Hepatocyte (in vitro differentiated cells): ENCODE data around the gene PKP4. TPM values are rescaled to one million over a fixed set of nuclear protein-coding genes. Genes with fewer than 3 reads are reported as not detected.

Experiments
- DNase-seq: peaks from one replicate; pipeline ENCODE4 v3.0.0-alpha.2; 2016; ENCODE audit warnings: low spot score
- H2AFZ ChIP-seq: fragments of 200-600 bp; sonication (generic); 2 replicates; pipeline ENCODE4 v1.6.0; 2016; ENCODE audit warnings: antibody characterized with exemption, mild to moderate bottlenecking
- H3K27ac ChIP-seq: fragments of 200-600 bp; sonication (generic); 2 replicates; pipeline ENCODE4 v1.5.1; 2016; ENCODE audit warnings: mild to moderate bottlenecking
- H3K27me3 ChIP-seq: fragments of 200-600 bp; sonication (generic); 2 replicates; pipeline ENCODE4 v1.6.1; 2016
- H3K36me3 ChIP-seq: fragments of 200-600 bp; sonication (generic); replicated peaks from 2 replicates; pipeline ENCODE4 v1.5.1; 2016; ENCODE audit warnings: low read depth; ENCODE audit not compliant: insufficient read depth
- H3K4me1 ChIP-seq: fragments of 200-600 bp; sonication (generic); 2 replicates; pipeline ENCODE4 v1.5.1; 2016; ENCODE audit warnings: mild to moderate bottlenecking, moderate library complexity; ENCODE audit not compliant: insufficient read depth
- H3K4me2 ChIP-seq: fragments of 200-600 bp; sonication (generic); 2 replicates; pipeline ENCODE4 v1.6.0; 2016
- H3K4me3 ChIP-seq: fragments of 200-600 bp; sonication (generic); 2 replicates; pipeline ENCODE4 v1.5.1; 2016; ENCODE audit warnings: mild to moderate bottlenecking
- H3K79me2 ChIP-seq: fragments of 200-600 bp; sonication (generic); 2 replicates; pipeline ENCODE4 v1.6.0; 2017; ENCODE audit warnings: mild to moderate bottlenecking
- H3K9me2 ChIP-seq: fragments of 200-600 bp; sonication (generic); replicated peaks from 2 replicates; pipeline ENCODE4 v1.6.0; 2017; ENCODE audit warnings: mild to moderate bottlenecking; ENCODE audit not compliant: insufficient read depth
- H3K9me3 ChIP-seq: fragments of 200-600 bp; sonication (generic); 2 replicates; pipeline ENCODE4 v1.5.1; 2016; ENCODE audit warnings: low read depth, mild to moderate bottlenecking
- H4K20me1 ChIP-seq: fragments of 200-600 bp; sonication (generic); 2 replicates; pipeline ENCODE4 v1.6.0; 2016; ENCODE audit warnings: mild to moderate bottlenecking; ENCODE audit not compliant: insufficient read depth, poor library complexity, severe bottlenecking
- EZH2 ChIP-seq: fragments of 200-600 bp; sonication (generic); IDR thresholded peaks from 2 replicates; pipeline ENCODE4 v1.6.1; 2016; ENCODE audit warnings: antibody characterized with exemption, mild to moderate bottlenecking, borderline replicate concordance
- EZH2phosphoT487 ChIP-seq: fragments of 200-600 bp; sonication (generic); IDR thresholded peaks from one replicate; pipeline ENCODE4 v1.6.1; 2018; ENCODE audit warnings: antibody characterized with exemption, mild to moderate bottlenecking, low read depth, moderate library complexity; ENCODE audit not compliant: unreplicated experiment, severe bottlenecking
- WGBS: methylation state at CpG from one replicate; pipeline ENCODE4 v1.1.6; 2016; ENCODE audit warnings: low lambda C conversion rate; ENCODE audit errors: missing lambda C conversion rate; 5-methylcytosine and 5-hydroxymethylcytosine counted together
- polyA plus RNA-seq: library from polyadenylated mRNA; unstranded; fragments of >200 nt; fragmentation: Nextera tagmentation; extraction: Ambion mirVana; gene quantifications from 2 replicates; pipeline ENCODE4 v1.2.1, GENCODE V29; 2016
- total RNA-seq: library from RNA; depleted of rRNA; stranded (reverse); fragments of >200 nt; gene quantifications from 2 replicates; pipeline ENCODE4 v1.2.3, GENCODE V29; 2014
- TF ChIP-seq, protein P1 (sequence below): fragments of 200-600 bp; sonication (generic); IDR thresholded peaks from 2 replicates; pipeline ENCODE4 v1.5.1; 2016; ENCODE audit warnings: antibody characterized with exemption, mild to moderate bottlenecking; ENCODE audit not compliant: poor library complexity

Gene PKP4
- total and polyA plus RNA-seq, 2 experiments from 2014 or later = 10.6 to 32.2 TPM

DNA sequence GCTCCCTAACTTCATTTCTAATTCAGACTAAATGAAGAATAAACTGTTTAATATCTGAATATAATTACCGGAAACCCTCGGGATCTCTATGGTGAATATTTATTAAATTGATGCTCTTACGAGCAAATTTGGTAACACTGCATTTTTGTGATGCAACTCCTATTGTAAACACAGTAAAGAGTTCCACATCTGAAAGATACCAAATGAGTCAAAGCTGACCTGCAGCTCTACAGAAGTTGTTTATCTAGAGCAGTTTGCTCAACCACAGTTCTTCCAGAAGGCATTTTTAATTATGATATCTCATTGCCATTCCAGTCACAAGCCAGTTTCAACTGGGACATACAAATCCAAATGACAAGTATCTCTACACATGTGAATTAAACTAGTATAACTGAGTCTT is 129.7 kb downstream of the PKP4 start:
- Histone ChIP-seq H4K20me1 (no peaks in the 10 kb centered on the region), H3K9me2 (no peaks in the 10 kb centered on the region), H3K4me3 (no peak overlapping the region), H3K9me3 (no peaks in the 10 kb centered on the region), H2AFZ (no peak overlapping the region), H3K27ac (no peak overlapping the region), H3K4me2 (no peak overlapping the region), H3K36me3 (no peaks in the 10 kb centered on the region), H3K4me1 (no peaks in the 10 kb centered on the region), H3K27me3 (no peaks in the 10 kb centered on the region), H3K79me2 (no peaks in the 10 kb centered on the region)
- no peak for TF ChIP-seq EZH2phosphoT487
- TF ChIP-seq, protein P1, sequence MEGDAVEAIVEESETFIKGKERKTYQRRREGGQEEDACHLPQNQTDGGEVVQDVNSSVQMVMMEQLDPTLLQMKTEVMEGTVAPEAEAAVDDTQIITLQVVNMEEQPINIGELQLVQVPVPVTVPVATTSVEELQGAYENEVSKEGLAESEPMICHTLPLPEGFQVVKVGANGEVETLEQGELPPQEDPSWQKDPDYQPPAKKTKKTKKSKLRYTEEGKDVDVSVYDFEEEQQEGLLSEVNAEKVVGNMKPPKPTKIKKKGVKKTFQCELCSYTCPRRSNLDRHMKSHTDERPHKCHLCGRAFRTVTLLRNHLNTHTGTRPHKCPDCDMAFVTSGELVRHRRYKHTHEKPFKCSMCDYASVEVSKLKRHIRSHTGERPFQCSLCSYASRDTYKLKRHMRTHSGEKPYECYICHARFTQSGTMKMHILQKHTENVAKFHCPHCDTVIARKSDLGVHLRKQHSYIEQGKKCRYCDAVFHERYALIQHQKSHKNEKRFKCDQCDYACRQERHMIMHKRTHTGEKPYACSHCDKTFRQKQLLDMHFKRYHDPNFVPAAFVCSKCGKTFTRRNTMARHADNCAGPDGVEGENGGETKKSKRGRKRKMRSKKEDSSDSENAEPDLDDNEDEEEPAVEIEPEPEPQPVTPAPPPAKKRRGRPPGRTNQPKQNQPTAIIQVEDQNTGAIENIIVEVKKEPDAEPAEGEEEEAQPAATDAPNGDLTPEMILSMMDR = no peak
- TF ChIP-seq EZH2 = no peak
- 66% methylated on average over 3 of the region's 3 CpGs for WGBS
- DNase-seq = peak; percentile 11

DNA sequence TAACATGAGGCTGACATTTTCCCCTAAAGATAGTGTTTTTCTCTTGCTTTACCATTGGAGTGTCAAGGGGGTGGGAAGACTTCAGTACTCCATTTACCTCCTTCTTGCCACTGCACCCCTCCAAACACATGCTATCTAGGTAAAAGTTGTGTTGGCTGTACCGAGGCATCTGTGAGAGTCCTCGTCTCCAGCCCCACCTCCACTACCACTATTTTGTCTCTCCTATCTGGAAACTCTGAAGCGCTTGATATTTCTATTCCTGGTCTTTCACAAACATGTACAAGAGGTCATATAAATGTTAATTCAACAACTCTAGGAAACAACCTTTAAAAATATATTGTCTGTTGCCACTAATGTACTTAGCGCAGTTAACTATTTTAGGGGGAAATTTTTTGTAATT is 132.6 kb downstream of the PKP4 start:
- Histone ChIP-seq H4K20me1 (no peaks in the 10 kb centered on the region), H3K36me3 (no peaks in the 10 kb centered on the region), H3K4me3 (no peak overlapping the region), H3K27ac (no peak overlapping the region), H3K9me3 (no peaks in the 10 kb centered on the region), H3K9me2 (no peaks in the 10 kb centered on the region), H3K4me2 (no peak overlapping the region), H3K79me2 (no peaks in the 10 kb centered on the region), H2AFZ (no peak overlapping the region), H3K27me3 (no peaks in the 10 kb centered on the region), H3K4me1 (no peaks in the 10 kb centered on the region)
- WGBS = 92% methylated on average over 4 of the region's 4 CpGs
- DNase-seq = no peak
- TF ChIP-seq EZH2phosphoT487 (no peak), EZH2 (no peak)
- TF ChIP-seq, protein P1 = no peak

DNA sequence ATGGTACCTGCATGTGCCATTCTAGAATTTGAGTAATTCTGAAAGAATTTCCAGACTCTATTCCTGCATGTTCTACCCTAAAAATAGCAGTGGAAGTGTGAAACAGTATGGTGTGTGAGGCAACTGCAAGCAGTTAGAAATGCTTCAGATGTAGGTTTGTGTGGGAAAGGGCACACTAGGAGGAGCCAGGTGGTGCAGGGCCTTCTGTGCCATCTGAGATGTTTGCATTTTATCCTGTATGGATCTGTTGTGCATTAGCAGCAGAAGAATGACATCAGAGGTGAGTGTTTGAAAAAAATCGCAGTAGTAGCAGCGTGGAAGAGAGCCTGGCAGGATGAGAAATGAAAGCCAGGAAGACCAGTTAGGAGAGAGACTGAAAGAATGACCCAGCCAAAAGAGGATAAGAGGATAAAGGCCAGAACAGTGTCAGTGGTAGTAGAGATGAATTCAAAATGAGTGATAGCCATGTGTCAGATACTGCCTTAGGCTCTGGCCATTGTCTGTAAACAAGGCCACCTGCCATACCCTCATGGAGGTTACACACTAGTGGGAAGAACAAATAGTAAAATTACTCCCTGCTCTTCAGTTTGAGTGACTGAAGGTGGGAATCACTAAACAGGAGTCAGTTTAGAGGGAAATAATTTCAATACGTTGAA is 142.2 kb downstream of the PKP4 start:
- H3K9me3 ChIP-seq = no peaks in the 10 kb centered on the region
- no peaks in the 10 kb centered on the region for H3K27me3 ChIP-seq
- no peak for DNase-seq
- no peak overlapping the region for H3K4me2 ChIP-seq
- peak overlapping the region; percentile 21 for H3K27ac ChIP-seq
- 66% methylated on average over 3 of the region's 3 CpGs for whole genome bisulfite sequencing
- H3K9me2 ChIP-seq = no peaks in the 10 kb centered on the region
- H3K36me3 ChIP-seq = no peaks in the 10 kb centered on the region
- H3K79me2 ChIP-seq = no peaks in the 10 kb centered on the region
- H3K4me3 ChIP-seq = no peak overlapping the region
- H2AFZ ChIP-seq = no peak overlapping the region
- H3K4me1 ChIP-seq = no peaks in the 10 kb centered on the region
- TF ChIP-seq EZH2phosphoT487 = no peak
- TF ChIP-seq, protein P1 = no peak
- H4K20me1 ChIP-seq = no peaks in the 10 kb centered on the region

DNA sequence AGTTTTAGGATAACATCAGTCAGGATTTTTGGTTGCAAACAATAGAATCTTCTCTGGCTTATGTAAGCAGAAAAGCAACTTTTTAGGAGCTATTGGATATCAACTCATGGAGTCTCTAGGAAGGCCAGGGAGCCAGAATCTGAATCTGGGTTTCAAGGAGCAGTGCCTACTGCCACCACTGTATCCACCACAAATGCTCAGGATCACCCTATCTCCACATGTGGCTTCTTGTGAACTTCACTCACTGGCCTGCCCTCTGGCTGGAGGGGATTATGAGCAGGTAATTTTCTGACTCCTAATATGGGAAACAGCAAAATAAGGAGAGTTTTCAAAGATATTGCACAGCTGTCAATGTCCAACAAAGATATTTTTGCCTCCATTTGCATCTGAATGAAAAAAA is 142.9 kb downstream of the PKP4 start:
- TF ChIP-seq, protein P1 = no peak
- TF ChIP-seq EZH2 (no peak), EZH2phosphoT487 (no peak)
- Histone ChIP-seq H3K27me3 (no peaks in the 10 kb centered on the region), H3K4me3 (no peak overlapping the region), H3K79me2 (no peaks in the 10 kb centered on the region), H3K9me2 (no peaks in the 10 kb centered on the region), H3K4me2 (no peak overlapping the region), H2AFZ (no peak overlapping the region), H3K36me3 (no peaks in the 10 kb centered on the region), H3K27ac (peak overlapping the region; percentile 21), H4K20me1 (no peaks in the 10 kb centered on the region), H3K4me1 (no peaks in the 10 kb centered on the region), H3K9me3 (no peaks in the 10 kb centered on the region)
- no peak for DNase-seq
